Esophagus muscularis mucosa (tissue), 4 donors: ENCODE data around the gene SYPL2. TPM values are rescaled to one million over a fixed set of nuclear protein-coding genes. Genes with fewer than 3 reads are reported as not detected.

Source experiments
- DNase-seq: peaks from one replicate; pipeline ENCODE4 v3.0.0-alpha.2; 2017; ENCODE audit errors: extremely low spot score
- H3K27ac ChIP-seq, 4 donors: fragments of 200-600 bp; sonication (generic); replicated peaks in 1 of 4; 1 replicate in 3 of 4; 2 replicates in 1 of 4; pipeline ENCODE4 v1.5.1; 2016 to 2019; ENCODE audit warnings: mild to moderate bottlenecking in 1 of 4
- H3K27me3 ChIP-seq, 4 donors: fragments of 200-600 bp; sonication (generic); one replicate each; pipeline versions ENCODE4 v1.5.1 to v1.6.0; 2016 to 2019
- H3K36me3 ChIP-seq, 4 donors: fragments of 200-600 bp; sonication (generic); one replicate each; pipeline ENCODE4 v1.5.1; 2016 to 2019
- H3K4me1 ChIP-seq, 4 donors: fragments of 200-600 bp; sonication (generic); one replicate each; pipeline ENCODE4 v1.5.1; 2016 to 2019
- H3K4me3 ChIP-seq, 4 donors: fragments of 200-600 bp; sonication (generic); 1 replicate in 2 of 4; 2 replicates in 2 of 4; pipeline ENCODE4 v1.5.1; 2016 to 2019; ENCODE audit warnings: mild to moderate bottlenecking in 4 of 4, moderate library complexity in 1 of 4
- H3K9me3 ChIP-seq, 4 donors: fragments of 200-600 bp; sonication (generic); 1 replicate in 3 of 4; 2 replicates in 1 of 4; pipeline ENCODE4 v1.5.1; 2016 to 2019
- EP300 ChIP-seq: sonication (generic); formaldehyde crosslinking; IDR thresholded peaks from one replicate; pipeline ENCODE4 v1.6.1; 2017; ENCODE audit warnings: antibody characterized with exemption
- POLR2A ChIP-seq: fragments of 450-650 bp; IDR thresholded peaks from one replicate; pipeline ENCODE4 v1.6.1; 2017; ENCODE audit warnings: antibody characterized with exemption, moderate library complexity, mild to moderate bottlenecking, low read depth
- POLR2AphosphoS5 ChIP-seq, 2 donors: sonication (generic); formaldehyde crosslinking; IDR thresholded peaks; one replicate each; pipeline ENCODE4 v1.6.1; 2017; ENCODE audit warnings: antibody characterized with exemption in 2 of 2
- WGBS: methylation state at CpG from one replicate; pipeline ENCODE4 v1.1.5; 2018; 5-methylcytosine and 5-hydroxymethylcytosine counted together
- intact Hi-C: fragments of 100-400 bp; cut with DNase I; formaldehyde crosslinking; loops from one replicate; pipeline ENCODE4 v1.15.1; 2023
- total RNA-seq, 4 donors: library from RNA; depleted of rRNA; stranded (reverse); fragments of >200 nt; gene quantifications; one replicate each; pipeline versions ENCODE4 v1.1.0 to v1.2.1, GENCODE V29; 2016
- TF ChIP-seq, protein P1 (sequence below), 3 experiments: fragments of 200-600 bp in 2 of 3; fragments of 450-650 bp in 1 of 3; sonication (generic) in 2 of 3; IDR thresholded peaks; one replicate each; pipeline ENCODE4 v1.5.1; 2017 to 2019; ENCODE audit warnings: antibody characterized with exemption in 3 of 3, mild to moderate bottlenecking in 2 of 3, moderate library complexity in 1 of 3

The SYPL2 gene
- total RNA-seq, 4 donors from 2014 or later, result 2.7 to 8.0 (median 4.6) TPM

- Histone ChIP-seq H3K9me3 (no peaks in the 10 kb centered on the region), H3K4me1 (peaks cover 15 to 29% (median 18%) of the 10 kb centered on the region in 4 donors), H3K4me3 (no peak overlapping the region), H3K36me3 (no peaks in the 10 kb centered on the region), H3K27ac (no peak overlapping the region), H3K27me3 (no peaks in the 10 kb centered on the region)
- no peak for DNase-seq
- intact Hi-C loops, result no loop called here
- TF ChIP-seq, protein P1, sequence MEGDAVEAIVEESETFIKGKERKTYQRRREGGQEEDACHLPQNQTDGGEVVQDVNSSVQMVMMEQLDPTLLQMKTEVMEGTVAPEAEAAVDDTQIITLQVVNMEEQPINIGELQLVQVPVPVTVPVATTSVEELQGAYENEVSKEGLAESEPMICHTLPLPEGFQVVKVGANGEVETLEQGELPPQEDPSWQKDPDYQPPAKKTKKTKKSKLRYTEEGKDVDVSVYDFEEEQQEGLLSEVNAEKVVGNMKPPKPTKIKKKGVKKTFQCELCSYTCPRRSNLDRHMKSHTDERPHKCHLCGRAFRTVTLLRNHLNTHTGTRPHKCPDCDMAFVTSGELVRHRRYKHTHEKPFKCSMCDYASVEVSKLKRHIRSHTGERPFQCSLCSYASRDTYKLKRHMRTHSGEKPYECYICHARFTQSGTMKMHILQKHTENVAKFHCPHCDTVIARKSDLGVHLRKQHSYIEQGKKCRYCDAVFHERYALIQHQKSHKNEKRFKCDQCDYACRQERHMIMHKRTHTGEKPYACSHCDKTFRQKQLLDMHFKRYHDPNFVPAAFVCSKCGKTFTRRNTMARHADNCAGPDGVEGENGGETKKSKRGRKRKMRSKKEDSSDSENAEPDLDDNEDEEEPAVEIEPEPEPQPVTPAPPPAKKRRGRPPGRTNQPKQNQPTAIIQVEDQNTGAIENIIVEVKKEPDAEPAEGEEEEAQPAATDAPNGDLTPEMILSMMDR (IDR thresholded peaks at IDR 0.05), result no peak
- WGBS, result 78% methylated on average over 6 of the region's 9 CpGs
Measured at GRCh38 chr1:109527846-109528695, 61.7 kb downstream of the SYPL2 start.

DNA sequence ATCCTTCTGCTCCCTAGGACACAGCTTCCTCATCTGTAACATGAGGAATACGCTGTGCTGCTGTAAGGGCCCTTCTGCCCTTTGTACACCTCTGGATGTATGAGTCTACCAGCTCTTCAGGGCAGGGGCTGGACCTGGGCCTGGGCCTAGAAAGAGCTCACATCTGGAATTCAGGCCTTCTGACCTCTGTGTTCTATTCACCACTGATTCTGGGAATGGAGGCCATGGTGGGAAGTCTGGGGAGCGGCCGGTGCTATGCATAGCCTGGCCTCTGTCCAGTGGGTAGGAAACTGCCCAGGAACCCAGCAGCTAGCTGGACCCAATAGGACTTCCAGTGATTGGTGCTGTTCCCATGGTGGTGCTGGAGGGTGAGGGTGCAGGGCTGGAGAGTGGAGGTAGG lies 62.4 kb downstream of the SYPL2 start:
- no peak for DNase-seq
- Histone ChIP-seq H3K27me3 (no peaks in the 10 kb centered on the region), H3K27ac (no peak overlapping the region), H3K4me1 (peaks cover 15 to 29% (median 18%) of the 10 kb centered on the region in 4 donors), H3K9me3 (no peaks in the 10 kb centered on the region), H3K4me3 (no peak overlapping the region), H3K36me3 (no peaks in the 10 kb centered on the region)
- 95% methylated on average over 3 of the region's 3 CpGs for WGBS
- TF ChIP-seq EP300, result no peak
- no peak for TF ChIP-seq POLR2A
- TF ChIP-seq POLR2AphosphoS5 (IDR thresholded peaks at IDR 0.05), result no peak
- TF ChIP-seq, protein P1 (IDR thresholded peaks at IDR 0.05), result no peak
- intact Hi-C loops, result no loop called here

DNA sequence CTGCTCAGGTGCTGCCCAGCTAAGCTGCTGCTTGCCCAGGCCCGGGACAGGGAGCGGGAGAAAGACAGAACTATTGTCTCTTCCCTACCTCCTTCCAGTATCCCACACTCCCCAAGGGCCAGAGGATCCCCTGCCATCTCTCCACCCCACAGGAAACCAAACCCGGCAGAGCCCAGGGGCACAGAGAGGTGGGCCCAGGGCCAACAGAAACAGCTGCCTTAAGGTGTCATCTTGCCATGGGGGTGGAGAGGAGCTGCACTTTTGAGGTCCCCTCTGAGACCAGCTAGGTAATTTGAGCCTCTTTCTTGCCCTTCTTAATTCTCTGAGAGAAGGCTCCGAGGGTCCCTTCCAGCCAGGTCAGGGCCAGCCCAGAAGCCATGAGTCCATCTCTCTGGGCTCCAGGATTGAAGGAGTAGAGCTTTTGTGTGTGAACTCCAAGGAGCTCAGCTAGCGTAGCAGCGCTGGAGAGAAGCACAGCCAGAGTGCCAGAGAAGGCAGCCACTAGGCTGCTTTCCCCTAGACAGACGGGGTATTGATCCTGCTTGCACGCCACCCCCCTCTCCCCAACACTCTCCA lies 63.6 kb downstream of the SYPL2 start:
- Histone ChIP-seq H3K27me3 (no peaks in the 10 kb centered on the region), H3K27ac (no peak overlapping the region), H3K36me3 (no peaks in the 10 kb centered on the region), H3K9me3 (no peaks in the 10 kb centered on the region), H3K4me1 (peaks cover 15 to 29% (median 18%) of the 10 kb centered on the region in 4 donors), H3K4me3 (no peak overlapping the region)
- intact Hi-C loops, result loop anchor here (5.0 kb wide), 1 partner anchor 103 kb away; the partner anchor contains the start of gene PSMA5
- 85% methylated on average over 7 of the region's 8 CpGs for WGBS
- no peak for TF ChIP-seq POLR2A
- TF ChIP-seq, protein P1 (IDR thresholded peaks at IDR 0.05), result no peak
- no peak for TF ChIP-seq EP300
- no peak for TF ChIP-seq POLR2AphosphoS5 (IDR thresholded peaks at IDR 0.05)
- DNase-seq, result no peak

DNA sequence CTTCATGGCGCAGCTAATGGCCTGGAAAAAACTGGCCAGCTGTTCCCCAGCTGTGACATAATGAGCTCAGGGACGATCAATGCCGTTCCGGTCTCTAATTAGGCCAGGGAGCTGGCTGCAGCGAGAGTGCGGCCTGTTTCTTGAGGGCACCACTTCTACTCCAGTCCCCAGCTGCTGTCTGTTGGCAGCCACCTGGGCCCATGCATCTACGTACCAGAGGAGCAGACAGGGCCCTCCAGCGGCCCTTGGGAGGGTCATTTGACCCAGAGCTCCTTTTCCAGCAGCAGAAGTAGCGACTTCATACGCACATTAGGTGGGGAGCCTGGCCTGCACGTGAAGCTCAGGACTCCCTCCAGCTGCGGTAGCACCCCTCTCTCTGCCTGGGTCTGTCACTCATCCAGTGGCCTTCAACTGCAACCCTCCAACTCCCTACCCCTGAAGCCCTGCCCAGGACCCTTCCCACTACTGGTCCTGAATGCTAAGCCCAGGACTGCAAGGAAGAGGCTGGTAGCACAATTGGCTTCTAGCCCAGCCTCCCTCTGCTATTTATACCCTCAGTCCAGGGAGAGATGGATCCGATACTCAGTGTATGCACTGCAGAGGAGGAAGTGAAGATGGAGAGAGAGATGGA lies 64.2 kb downstream of the SYPL2 start:
- no peak for DNase-seq
- Histone ChIP-seq H3K27ac (no peak overlapping the region), H3K9me3 (no peaks in the 10 kb centered on the region), H3K4me1 (peaks cover 19 to 34% (median 21%) of the 10 kb centered on the region in 4 donors), H3K36me3 (no peaks in the 10 kb centered on the region), H3K4me3 (no peak overlapping the region), H3K27me3 (no peaks in the 10 kb centered on the region)
- 84% methylated on average over 5 of the region's 13 CpGs for WGBS
- TF ChIP-seq, protein P1 (IDR thresholded peaks at IDR 0.05), result no peak
- TF ChIP-seq POLR2AphosphoS5 (IDR thresholded peaks at IDR 0.05) (no peak), EP300 (no peak)
- intact Hi-C loops, result loop anchor here (5.0 kb wide), 1 partner anchor 103 kb away; the partner anchor contains the start of gene PSMA5
